Measurements from ENCODE around the gene TET1. TPM values are rescaled to one million over a fixed set of nuclear protein-coding genes. Genes with fewer than 3 reads are reported as not detected.

The TET1 gene
- total RNA-seq, 2 experiments from 2014 or later: 3.3 to 3.4 TPM

- no peak overlapping the region for H3K27ac ChIP-seq (ENCODE audit: low read depth, low read length, poor library complexity, severe bottlenecking)
- DNase-seq (ENCODE audit: low spot score): no peak
These were observed 42.3 kb downstream of the TET1 start for GRCh38 chr10:68602434-68602833.

GRCh38 chr10:68603766-68604165, 43.6 kb downstream of the TET1 start:
- H3K9me3 ChIP-seq (ENCODE audit: low read length): no peaks in the 10 kb centered on the region

More at GRCh38 chr10:68602434-68602833, 42.3 kb downstream of the TET1 start:
- BruUV-seq (replicated peaks): no TSS peak
- no peak overlapping the region for H3K4me3 ChIP-seq (ENCODE audit: low read depth, low read length, poor library complexity, severe bottlenecking)
- CTCF ChIA-PET (ENCODE audit: unreplicated experiment): no interaction called here
- H3K9me3 ChIP-seq (ENCODE audit: low read length): no peaks in the 10 kb centered on the region
- no peak overlapping the region; the same call in 1 of the 2 replicates for H2AFZ ChIP-seq (ENCODE audit: low read length)
- POLR2A ChIA-PET: interaction anchor here (2.5 kb wide), 1 partner anchor 14 kb away, joined by 7 read pairs; no protein-coding TSS in a partner anchor
- peaks cover 8% of the 10 kb centered on the region; the same call in 1 of the 2 replicates for H3K79me2 ChIP-seq (ENCODE audit: insufficient read depth, low read depth, low read length)
- no peaks in the 10 kb centered on the region for H3K36me3 ChIP-seq (ENCODE audit: insufficient read depth, low read length)
- peaks cover 26% of the 10 kb centered on the region for H3K4me1 ChIP-seq (ENCODE audit: insufficient read depth, low read length, poor library complexity, severe bottlenecking)
- intact Hi-C loops (cut with micrococcal nuclease; ENCODE audit: unreplicated experiment): no loop called here
- no peak for TF ChIP-seq EZH2phosphoT487 (IDR thresholded peaks at IDR 0.05; ENCODE audit: borderline replicate concordance, low read depth, low read length)
- TF ChIP-seq CTCF (conservative IDR thresholded peaks at IDR 0.05; ENCODE audit: low read length): no peak
- H3K4me2 ChIP-seq (ENCODE audit: low read length): peak overlapping the region; percentile 79; the same call in 1 of the 2 replicates
- no peaks in the 10 kb centered on the region for H4K20me1 ChIP-seq (ENCODE audit: insufficient read depth, low read length)
- no peaks in the 10 kb centered on the region for H3K9me2 ChIP-seq (ENCODE audit: insufficient read depth, low read length)

More at GRCh38 chr10:68603766-68604165, 43.6 kb downstream of the TET1 start:
- H3K4me2 ChIP-seq (ENCODE audit: low read length): no peak overlapping the region
- H3K9me2 ChIP-seq (ENCODE audit: insufficient read depth, low read length): no peaks in the 10 kb centered on the region
- intact Hi-C loops (cut with micrococcal nuclease; ENCODE audit: unreplicated experiment): no loop called here
- no peaks in the 10 kb centered on the region for H4K20me1 ChIP-seq (ENCODE audit: insufficient read depth, low read length)
- peaks cover 26% of the 10 kb centered on the region for H3K4me1 ChIP-seq (ENCODE audit: insufficient read depth, low read length, poor library complexity, severe bottlenecking)
- BruUV-seq (replicated peaks): no TSS peak
- ChIA-PET POLR2A (interaction anchor here (0.6 to 0.9 kb wide), 2 partner anchors 9 to 63 kb away, joined by 3 to 4 read pairs; no protein-coding TSS in a partner anchor), CTCF (ENCODE audit: unreplicated experiment) (no interaction called here)
- H3K36me3 ChIP-seq (ENCODE audit: insufficient read depth, low read length): no peaks in the 10 kb centered on the region
- TF ChIP-seq CTCF (conservative IDR thresholded peaks at IDR 0.05; ENCODE audit: low read length) (no peak), EZH2phosphoT487 (IDR thresholded peaks at IDR 0.05; ENCODE audit: borderline replicate concordance, low read depth, low read length) (no peak)
- H3K4me3 ChIP-seq (ENCODE audit: low read depth, low read length, poor library complexity, severe bottlenecking): no peak overlapping the region
- no peak overlapping the region for H3K27ac ChIP-seq (ENCODE audit: low read depth, low read length, poor library complexity, severe bottlenecking)
- H2AFZ ChIP-seq (ENCODE audit: low read length): no peak overlapping the region
- no peak for DNase-seq (ENCODE audit: low spot score)
- peaks cover 8% of the 10 kb centered on the region; the same call in 1 of the 2 replicates for H3K79me2 ChIP-seq (ENCODE audit: insufficient read depth, low read depth, low read length)
